ENCODE results near the gene PEAR1. TPM values are rescaled to one million over a fixed set of nuclear protein-coding genes. Genes with fewer than 3 reads are reported as not detected.
"Not testable (repeated sequence)": the region's sequence is repeated elsewhere in the genome, so short reads cannot be mapped to it uniquely, and the experiment has no call there.

The PEAR1 gene
- total RNA-seq, 2 donors from 2014 or later: not detected

DNA sequence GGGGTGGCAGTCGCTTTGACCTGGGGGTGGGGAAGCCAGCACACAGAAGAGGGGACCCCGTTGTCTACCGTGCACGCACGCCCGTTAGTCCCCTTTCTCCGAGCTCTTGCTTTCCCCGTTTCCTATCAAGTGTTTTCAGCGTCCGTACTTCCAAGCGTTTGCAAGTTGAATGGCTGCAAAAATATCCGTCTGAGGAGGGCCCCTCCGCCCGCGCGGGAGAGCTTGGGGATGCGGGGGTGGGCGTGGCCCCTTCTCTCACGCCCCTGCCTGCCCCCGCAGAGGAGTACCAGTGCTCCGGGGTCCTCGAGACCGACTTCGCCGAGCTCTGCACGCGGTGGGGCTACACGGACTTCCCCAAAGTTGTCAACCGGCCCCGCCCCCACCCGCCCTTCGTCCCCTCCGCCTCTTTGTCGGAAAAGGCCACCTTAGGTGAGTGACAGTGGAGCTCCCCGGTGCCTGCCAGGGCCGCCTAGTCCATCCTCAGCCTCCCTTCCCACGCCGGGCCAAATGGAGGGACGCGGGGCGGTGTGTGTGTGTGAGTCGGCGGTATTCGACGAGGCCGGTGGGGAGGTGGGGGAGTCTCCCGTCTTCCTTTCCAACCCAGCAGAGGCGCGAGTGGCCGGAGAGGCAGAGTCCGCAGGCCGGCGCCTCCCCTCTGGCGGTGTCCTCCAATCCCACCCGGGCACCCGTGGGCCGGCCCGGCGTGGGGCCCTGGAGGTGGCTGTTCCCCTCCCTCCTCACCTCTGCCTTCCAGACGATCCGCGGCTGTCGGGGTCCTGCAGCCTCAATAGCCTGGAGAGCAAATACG is 30.4 kb downstream of the PEAR1 start:
- ATAC-seq (replicated peaks): no peak
- H3K4me3 Mint-ChIP-seq: peak overlapping the region; percentile 33
- peaks cover 57% of the 10 kb centered on the region for H3K27me3 Mint-ChIP-seq
- no peaks in the 10 kb centered on the region for H3K36me3 Mint-ChIP-seq (ENCODE audit: low read depth)
- H3K27ac Mint-ChIP-seq: no peak overlapping the region
- H3K9me3 Mint-ChIP-seq: no peaks in the 10 kb centered on the region
- peaks cover 8% of the 10 kb centered on the region for H3K4me1 Mint-ChIP-seq

DNA sequence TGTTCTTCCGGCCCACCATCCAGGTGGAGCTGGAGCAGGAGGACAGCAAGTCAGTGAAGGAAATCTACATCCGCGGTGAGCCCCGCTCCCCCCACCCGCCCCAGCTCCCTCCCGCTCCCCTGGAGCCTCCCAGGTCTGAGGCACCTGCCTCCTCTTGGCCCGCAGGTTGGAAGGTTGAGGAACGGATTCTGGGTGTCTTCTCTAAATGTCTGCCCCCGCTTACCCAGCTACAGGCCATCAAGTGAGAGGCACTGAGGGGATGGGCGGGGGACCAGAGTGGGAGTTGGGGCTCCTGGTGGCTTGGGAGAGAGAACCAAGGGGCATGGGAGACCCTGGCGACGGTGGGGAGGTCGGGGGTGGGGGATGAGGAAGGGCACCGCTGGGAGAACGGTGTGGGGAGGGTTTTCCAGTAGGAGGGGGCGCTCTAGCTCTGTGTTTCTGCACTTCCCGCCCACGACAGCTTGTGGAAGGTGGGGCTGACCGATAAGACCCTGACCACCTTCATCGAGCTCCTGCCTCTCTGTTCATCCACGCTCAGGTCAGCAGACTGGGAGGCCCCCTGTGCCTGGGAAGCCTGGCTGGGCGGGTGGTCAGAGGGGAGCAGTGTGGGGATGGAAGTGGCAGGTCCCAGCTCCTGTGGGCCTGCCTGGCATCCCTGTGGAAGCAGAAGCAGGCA is 31.1 kb downstream of the PEAR1 start:
- no peaks in the 10 kb centered on the region for H3K9me3 Mint-ChIP-seq
- H3K27me3 Mint-ChIP-seq: peaks cover 60% of the 10 kb centered on the region
- H3K4me3 Mint-ChIP-seq: no peak overlapping the region
- H3K27ac Mint-ChIP-seq: no peak overlapping the region
- H3K4me1 Mint-ChIP-seq: peaks cover 8% of the 10 kb centered on the region
- no peaks in the 10 kb centered on the region for H3K36me3 Mint-ChIP-seq (ENCODE audit: low read depth)
- ATAC-seq (replicated peaks): no peak

GRCh38 chr1:156925154-156926010 is 31.9 kb downstream of the PEAR1 start:
- no peaks in the 10 kb centered on the region for H3K9me3 Mint-ChIP-seq
- peaks cover 64% of the 10 kb centered on the region for H3K27me3 Mint-ChIP-seq
- H3K4me1 Mint-ChIP-seq: peaks cover 8% of the 10 kb centered on the region
- H3K36me3 Mint-ChIP-seq (ENCODE audit: low read depth): no peaks in the 10 kb centered on the region
- H3K27ac Mint-ChIP-seq: no peak overlapping the region
- no peak for ATAC-seq (replicated peaks)
- H3K4me3 Mint-ChIP-seq: peak overlapping the region; percentile 5

GRCh38 chr1:156926175-156926574 is 32.7 kb downstream of the PEAR1 start:
- Mint-ChIP-seq H3K9me3 (no peaks in the 10 kb centered on the region), H3K36me3 (ENCODE audit: low read depth) (no peaks in the 10 kb centered on the region), H3K4me3 (peak overlapping the region; percentile 5), H3K27ac (no peak overlapping the region), H3K4me1 (peaks cover 8% of the 10 kb centered on the region), H3K27me3 (peaks cover 66% of the 10 kb centered on the region)
- peak; percentile 81 for ATAC-seq (replicated peaks)

DNA sequence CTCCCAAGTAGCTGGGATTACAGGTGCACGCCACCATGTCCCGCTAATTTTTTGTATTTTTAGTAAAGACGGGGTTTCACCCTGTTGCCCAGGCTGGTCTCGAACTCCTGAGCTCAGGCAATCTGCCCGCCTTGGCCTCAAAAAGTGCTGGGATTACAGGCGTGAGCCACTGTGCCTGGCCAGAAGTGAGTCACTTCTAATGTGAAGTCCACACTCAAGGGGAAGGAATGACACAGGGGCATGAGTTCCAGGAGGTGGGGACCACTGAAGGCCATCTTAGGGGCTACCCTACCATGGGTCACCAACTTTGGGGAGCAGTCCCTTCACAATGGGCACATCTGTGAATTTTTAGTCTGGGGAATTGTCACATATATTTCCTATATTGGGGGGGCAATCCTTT is 33.2 kb downstream of the PEAR1 start:
- not testable (repeated sequence) for H3K4me1 Mint-ChIP-seq; H3K27ac Mint-ChIP-seq; H3K36me3 Mint-ChIP-seq (ENCODE audit: low read depth); H3K9me3 Mint-ChIP-seq; ATAC-seq (replicated peaks)
- H3K27me3 Mint-ChIP-seq: peaks cover 65% of the 10 kb centered on the region
- H3K4me3 Mint-ChIP-seq: peak overlapping the region; percentile 27

- Mint-ChIP-seq H3K27ac (no peak overlapping the region), H3K4me3 (peak overlapping the region; percentile 27), H3K36me3 (ENCODE audit: low read depth) (no peaks in the 10 kb centered on the region), H3K4me1 (peaks cover 8% of the 10 kb centered on the region), H3K9me3 (no peaks in the 10 kb centered on the region), H3K27me3 (peaks cover 62% of the 10 kb centered on the region)
- ATAC-seq (replicated peaks): peak; percentile 73
Observed at GRCh38 chr1:156927215-156928042, 33.9 kb downstream of the PEAR1 start.

GRCh38 chr1:156928043-156928602 is 34.6 kb downstream of the PEAR1 start:
- Mint-ChIP-seq H3K4me3 (peak overlapping the region; percentile 27), H3K27me3 (peaks cover 57% of the 10 kb centered on the region), H3K27ac (no peak overlapping the region), H3K9me3 (no peaks in the 10 kb centered on the region), H3K4me1 (peaks cover 8% of the 10 kb centered on the region), H3K36me3 (ENCODE audit: low read depth) (no peaks in the 10 kb centered on the region)
- ATAC-seq (replicated peaks): peak; percentile 1

DNA sequence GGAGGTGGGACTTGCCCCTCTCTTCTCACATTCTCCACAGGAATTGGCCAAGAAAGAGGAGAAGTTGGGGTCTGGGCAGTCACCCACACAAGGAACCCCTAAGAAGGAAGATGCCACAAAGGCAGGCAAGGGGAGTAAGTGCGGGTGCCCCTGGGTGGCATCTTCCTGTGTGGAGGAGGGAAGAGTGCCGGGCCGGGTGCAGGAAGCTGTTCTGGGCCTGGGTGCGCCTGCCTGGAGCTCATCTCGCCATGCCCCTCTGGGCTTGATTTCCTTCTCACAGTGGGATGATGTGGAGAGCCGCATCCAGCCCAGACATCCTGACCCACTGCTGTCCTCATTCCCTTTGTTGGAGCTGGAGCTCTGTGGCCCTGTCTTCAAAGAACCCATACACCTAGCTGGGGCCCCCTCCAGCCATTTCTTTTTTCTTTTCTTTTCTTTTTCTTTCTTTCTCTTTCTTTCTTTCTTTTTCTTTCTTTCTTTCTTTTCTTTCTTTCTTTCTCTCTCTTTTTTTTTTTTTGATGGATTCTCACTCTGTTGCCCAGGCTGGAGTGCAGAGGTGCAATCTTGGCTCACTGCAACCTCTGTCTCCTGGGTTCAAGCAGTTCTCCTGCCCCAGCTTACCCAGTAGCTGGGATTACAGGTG is 36.2 kb downstream of the PEAR1 start:
- Mint-ChIP-seq H3K36me3 (ENCODE audit: low read depth) (no peaks in the 10 kb centered on the region), H3K27ac (no peak overlapping the region)
- ATAC-seq (replicated peaks): no peak

DNA sequence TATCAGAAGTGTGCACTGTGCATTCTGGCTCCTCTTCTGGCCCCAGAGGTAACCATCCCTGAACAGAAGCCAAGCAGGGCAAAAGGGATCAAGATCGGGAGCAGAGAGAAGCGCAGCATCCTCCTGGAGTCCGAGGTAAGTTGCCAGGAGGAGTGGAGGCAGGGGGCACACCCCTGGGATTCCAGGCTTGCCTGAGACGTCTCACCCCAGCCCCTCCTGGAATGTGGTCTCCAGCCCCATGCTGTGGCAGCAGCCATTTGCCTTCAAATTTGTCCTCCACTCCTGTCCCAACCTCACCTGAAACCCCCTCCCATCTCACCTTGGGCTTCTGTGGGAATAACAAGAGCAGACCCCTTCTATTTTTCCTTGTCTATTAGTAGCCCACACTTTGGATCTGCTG is 37.0 kb downstream of the PEAR1 start:
- no peaks in the 10 kb centered on the region for H3K9me3 Mint-ChIP-seq
- H3K27me3 Mint-ChIP-seq: peaks cover 51% of the 10 kb centered on the region
- no peak overlapping the region for H3K4me3 Mint-ChIP-seq
- peaks cover 4% of the 10 kb centered on the region for H3K4me1 Mint-ChIP-seq
- ATAC-seq (replicated peaks): no peak
- H3K27ac Mint-ChIP-seq: no peak overlapping the region
- no peaks in the 10 kb centered on the region for H3K36me3 Mint-ChIP-seq (ENCODE audit: low read depth)

More for the DNA sequence above, 36.2 kb downstream of the PEAR1 start:
- Mint-ChIP-seq H3K27me3 (peaks cover 56% of the 10 kb centered on the region), H3K9me3 (no peaks in the 10 kb centered on the region), H3K4me3 (no peak overlapping the region), H3K4me1 (peaks cover 8% of the 10 kb centered on the region)

DNA sequence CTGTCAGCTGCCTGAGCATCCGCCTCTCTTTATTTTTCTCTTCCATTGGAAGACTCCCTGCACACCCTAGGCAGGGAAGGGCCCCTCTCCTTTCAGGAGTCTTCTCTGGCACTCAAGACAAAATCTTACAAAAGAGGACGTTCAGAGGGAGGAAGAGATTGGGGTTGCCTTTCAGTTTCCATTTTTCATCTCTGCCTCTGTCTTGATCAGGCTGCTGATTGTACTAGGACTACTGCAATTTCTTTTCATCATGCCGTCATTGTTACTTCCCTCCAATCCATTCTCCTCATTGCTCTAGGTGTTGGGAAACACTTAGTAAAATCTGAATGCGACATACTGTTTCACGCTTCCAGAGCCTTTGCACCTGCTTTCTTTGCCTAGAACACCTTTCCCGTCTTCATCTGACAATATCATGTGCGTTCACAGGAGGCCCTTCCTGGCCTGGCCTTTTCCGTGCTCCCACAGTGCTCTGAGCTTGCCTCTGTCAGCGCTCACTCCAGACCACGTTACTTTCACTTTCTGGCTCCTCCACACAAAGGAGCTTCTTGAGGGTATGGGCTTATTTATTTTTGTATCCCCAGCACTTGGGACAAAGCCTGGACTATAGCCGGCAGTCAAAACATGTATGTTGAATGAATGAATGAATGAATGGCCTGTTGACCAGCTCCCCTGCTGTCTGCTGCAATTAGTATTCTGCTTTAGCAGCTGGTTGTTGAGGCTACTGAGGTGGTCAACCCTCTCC is 37.9 kb downstream of the PEAR1 start:
- no peak for ATAC-seq (replicated peaks)
- Mint-ChIP-seq H3K4me1 (no peaks in the 10 kb centered on the region), H3K4me3 (no peak overlapping the region), H3K27me3 (peaks cover 44% of the 10 kb centered on the region), H3K36me3 (ENCODE audit: low read depth) (no peaks in the 10 kb centered on the region), H3K9me3 (no peaks in the 10 kb centered on the region), H3K27ac (no peak overlapping the region)

GRCh38 chr1:156931974-156932710 is 38.6 kb downstream of the PEAR1 start:
- Mint-ChIP-seq H3K27ac (no peak overlapping the region), H3K27me3 (peaks cover 41% of the 10 kb centered on the region), H3K4me3 (no peak overlapping the region), H3K4me1 (no peaks in the 10 kb centered on the region), H3K9me3 (no peaks in the 10 kb centered on the region), H3K36me3 (ENCODE audit: low read depth) (no peaks in the 10 kb centered on the region)
- ATAC-seq (replicated peaks): no peak

DNA sequence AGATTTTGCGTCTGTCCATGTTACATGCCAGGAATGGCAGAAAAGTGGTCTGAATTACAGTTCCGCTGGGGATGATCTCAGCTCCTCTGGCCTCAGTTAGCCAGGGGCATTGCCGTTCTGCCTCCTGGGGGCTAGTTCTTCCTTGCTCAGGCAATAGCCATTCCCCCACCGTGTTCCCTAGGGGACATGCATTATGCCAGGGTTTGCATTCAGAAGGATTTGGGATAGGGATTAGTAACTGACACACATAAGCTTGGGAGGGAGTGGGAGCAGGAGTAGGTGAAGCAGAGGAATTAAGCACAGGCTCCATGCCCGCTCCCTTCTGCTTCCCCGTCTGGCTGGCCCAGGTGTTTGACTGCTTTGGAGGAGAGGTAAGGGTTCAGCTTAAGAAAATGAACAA is 39.6 kb downstream of the PEAR1 start:
- Mint-ChIP-seq H3K9me3 (no peaks in the 10 kb centered on the region), H3K4me3 (no peak overlapping the region), H3K36me3 (ENCODE audit: low read depth) (no peaks in the 10 kb centered on the region), H3K4me1 (no peaks in the 10 kb centered on the region), H3K27ac (no peak overlapping the region), H3K27me3 (peaks cover 34% of the 10 kb centered on the region)
- ATAC-seq (replicated peaks): no peak
